Adrenal gland (tissue), 12 donors: Measurements from ENCODE around the gene ESYT2. TPM values are rescaled to one million over a fixed set of nuclear protein-coding genes. Genes with fewer than 3 reads are reported as not detected.
A peak's percentile ranks its signal among the peaks of the same experiment; 100 is the strongest.

Source experiments
- DNase-seq, 7 donors: peaks; one replicate each; pipeline ENCODE4 v3.0.0-alpha.2; 2019 to 2020
- H3K27ac ChIP-seq, 5 donors: fragments of 200-600 bp; sonication (generic) in 4 of 5; 1 replicate in 3 of 5; 2 replicates in 2 of 5; pipeline versions ENCODE4 v1.5.1 to v1.8.0; 2016 to 2020; ENCODE audit warnings: mild to moderate bottlenecking in 1 of 5
- H3K27me3 ChIP-seq: fragments of 200-600 bp; 2 replicates; pipeline ENCODE4 v1.8.0; 2021
- H3K36me3 ChIP-seq, 2 donors: fragments of 200-600 bp; replicated peaks in 1 of 2; 1 replicate in 1 of 2; 2 replicates in 1 of 2; pipeline versions ENCODE4 v1.5.1 to v1.8.0; 2018 to 2022
- H3K4me1 ChIP-seq, 2 donors: fragments of 200-600 bp; replicated peaks in 1 of 2; 1 replicate in 1 of 2; 2 replicates in 1 of 2; pipeline versions ENCODE4 v1.5.1 to v1.8.0; 2018 to 2021
- H3K4me3 ChIP-seq, 4 donors: fragments of 200-600 bp; sonication (generic) in 3 of 4; one replicate each; pipeline ENCODE4 v1.5.1; 2016 to 2018
- H3K9me3 ChIP-seq, 3 donors: fragments of 200-600 bp; sonication (generic) in 1 of 3; replicated peaks in 1 of 3; 1 replicate in 2 of 3; 2 replicates in 1 of 3; pipeline versions ENCODE4 v1.5.1 to v1.8.0; 2016 to 2021
- CTCF ChIP-seq, 6 experiments: fragments of 450-650 bp in 4 of 6; fragments of 200-600 bp in 2 of 6; sonication (generic) in 1 of 6; IDR thresholded peaks; 1 replicate in 5 of 6; 2 replicates in 1 of 6; pipeline versions ENCODE4 v1.5.1 to v1.8.0; 2016 to 2021; ENCODE audit warnings: antibody characterized with exemption in 6 of 6, mild to moderate bottlenecking in 2 of 6, moderate library complexity in 1 of 6
- POLR2A ChIP-seq, 2 donors: fragments of 450-650 bp; IDR thresholded peaks; one replicate each; pipeline ENCODE4 v1.6.1; 2017; ENCODE audit warnings: antibody characterized with exemption in 2 of 2, mild to moderate bottlenecking in 2 of 2, moderate library complexity in 1 of 2
- WGBS, 4 donors: extraction: QIAGEN DNeasy Blood & Tissue Kit in 2 of 4; methylation state at CpG; one replicate each; pipeline versions ENCODE4 v1.1.5 to v1.1.7; 2013 to 2017; 5-methylcytosine and 5-hydroxymethylcytosine counted together
- intact Hi-C, 2 donors: fragments of 100-400 bp; cut with DNase I; formaldehyde crosslinking; loops; one replicate each; pipeline versions ENCODE4 v1.14.1 to v1.15.0; 2022 to 2023
- polyA plus RNA-seq, 3 donors: library from polyadenylated mRNA; stranded (reverse); fragments of 200-250 nt in 2 of 3; fragments of 350-450 nt in 1 of 3; fragmentation: Illumina TruSeq in 1 of 3; extraction: RNeasy Lipid Tissue Mini Kit (QIAGEN cat#74804) in 1 of 3; gene quantifications; one replicate each; pipeline ENCODE4 v1.2.3, GENCODE V29; 2013 to 2014
- total RNA-seq, 9 donors: library from RNA; depleted of rRNA in 4 of 9; stranded (reverse); fragments of >200 nt in 4 of 9; fragments of 120-200 nt in 1 of 9; fragmentation: NEBNext Ultra II Directional in 1 of 9; extraction: Animal tissue kit (Norgen Biotek cat#: 25700) in 1 of 9; gene quantifications; one replicate each; pipeline versions ENCODE4 v1.1.0 to v1.2.4, GENCODE V29; 2013 to 2023
- donor health status: healthy with polysubstance abuse.
- donor health status: Bipolar disorder and iron deficiency.
- donor health status: DM: yes; HTN: yes; CAD: no.
- donor health status: DM: no; HTN: no; CAD: no.
- donor health status: DM: no; HTN: no; CAD: no.
- donor health status: DM: yes; HTN: yes; CAD: no.

ESYT2 gene
- total and polyA plus RNA-seq, 12 donors: 16.8 to 104 (median 77.5) TPM

- Histone ChIP-seq H3K27ac (no peak overlapping the region), H3K4me3 (no peak overlapping the region), H3K4me1 (no peaks in the 10 kb centered on the region), H3K9me3 (no peaks in the 10 kb centered on the region), H3K27me3 (no peaks in the 10 kb centered on the region), H3K36me3 (peaks cover 0 to 71% of the 10 kb centered on the region in 2 donors)
- TF ChIP-seq CTCF (IDR thresholded peaks at IDR 0.05): no peak
- no peak for TF ChIP-seq POLR2A (IDR thresholded peaks at IDR 0.05)
- intact Hi-C loops: no loop called here
- DNase-seq: no peak
- 90 to 97% (median 94%) methylated on average over 3 of the region's 3 CpGs for WGBS, 4 donors
These were observed 68.9 kb downstream of the ESYT2 start for GRCh38 chr7:158760445-158760764.

GRCh38 chr7:158759749-158760444, 69.4 kb downstream of the ESYT2 start:
- Histone ChIP-seq H3K4me1 (no peaks in the 10 kb centered on the region), H3K27ac (no peak overlapping the region), H3K4me3 (no peak overlapping the region), H3K36me3 (peaks cover 0 to 77% of the 10 kb centered on the region in 2 donors), H3K27me3 (no peaks in the 10 kb centered on the region), H3K9me3 (no peaks in the 10 kb centered on the region)
- no peak for TF ChIP-seq CTCF (IDR thresholded peaks at IDR 0.05)
- TF ChIP-seq POLR2A (IDR thresholded peaks at IDR 0.05): no peak
- WGBS, 4 donors: 93 to 96% (median 94%) methylated on average over 14 of the region's 14 CpGs
- DNase-seq: peak in 1 of 7 donors; percentile 48
- intact Hi-C loops: no loop called here

GRCh38 chr7:158759245-158759614, 70.1 kb downstream of the ESYT2 start:
- no peak overlapping the region for H3K27ac ChIP-seq
- peaks cover 0 to 78% of the 10 kb centered on the region in 2 donors for H3K36me3 ChIP-seq
- no peaks in the 10 kb centered on the region for H3K4me1 ChIP-seq
- intact Hi-C loops: no loop called here
- TF ChIP-seq POLR2A (IDR thresholded peaks at IDR 0.05) (no peak), CTCF (IDR thresholded peaks at IDR 0.05) (no peak)
- H3K9me3 ChIP-seq: no peaks in the 10 kb centered on the region
- 89 to 100% (median 96%) methylated on average over 4 of the region's 4 CpGs for WGBS, 4 donors
- H3K4me3 ChIP-seq: no peak overlapping the region
- no peaks in the 10 kb centered on the region for H3K27me3 ChIP-seq
- DNase-seq: no peak

- Histone ChIP-seq H3K36me3 (peaks cover 0 to 73% of the 10 kb centered on the region in 2 donors), H3K27me3 (no peaks in the 10 kb centered on the region), H3K4me3 (no peak overlapping the region), H3K4me1 (no peaks in the 10 kb centered on the region), H3K9me3 (no peaks in the 10 kb centered on the region), H3K27ac (no peak overlapping the region)
- WGBS, 4 donors: 94 to 96% (median 95%) methylated on average over 12 to 16 of the region's 16 CpGs
- intact Hi-C loops: no loop called here
- DNase-seq: no peak
- TF ChIP-seq POLR2A (IDR thresholded peaks at IDR 0.05) (no peak), CTCF (IDR thresholded peaks at IDR 0.05) (no peak)
These were observed 70.6 kb downstream of the ESYT2 start for GRCh38 chr7:158758586-158759244.
